Measurements from ENCODE around the gene GFM2. TPM values are rescaled to one million over a fixed set of nuclear protein-coding genes. Genes with fewer than 3 reads are reported as not detected.

Gene GFM2
- polyA plus RNA-seq, 1 donor from 2014 or later: 95.3 TPM

- H2AFZ ChIP-seq (ENCODE audit: low read depth, low read length): no peak overlapping the region
Measured at GRCh38 chr5:74725331-74725730, 41.6 kb downstream of the GFM2 start.

GRCh38 chr5:74722271-74722670 lies 44.6 kb downstream of the GFM2 start:
- no peak overlapping the region for H3K4me3 ChIP-seq (ENCODE audit: low read length)
- no peak for TF ChIP-seq EP300 (conservative IDR thresholded peaks at IDR 0.05; ENCODE audit: poor library complexity, severe bottlenecking)
- TF ChIP-seq EZH2 (IDR thresholded peaks at IDR 0.05; ENCODE audit: borderline replicate concordance, insufficient read depth, low read length, poor library complexity, severe bottlenecking): no peak
- no peak for TF ChIP-seq TAF1 (IDR thresholded peaks at IDR 0.05; ENCODE audit: low read depth)
- no peak for TF ChIP-seq POLR2AphosphoS5 (IDR thresholded peaks at IDR 0.05)
- TF ChIP-seq REST (IDR thresholded peaks at IDR 0.05; ENCODE audit: borderline replicate concordance): no peak
- no peak for TF ChIP-seq SMC3 (conservative IDR thresholded peaks at IDR 0.05; ENCODE audit: poor library complexity)
- no peak for TF ChIP-seq RAD21 (conservative IDR thresholded peaks at IDR 0.05)

More at GRCh38 chr5:74725331-74725730, 41.6 kb downstream of the GFM2 start:
- H3K79me2 ChIP-seq (replicated peaks; ENCODE audit: insufficient read depth, low read length): no peaks in the 10 kb centered on the region
- H3K36me3 ChIP-seq (ENCODE audit: insufficient read depth, low read length): no peaks in the 10 kb centered on the region
- H3K9me3 ChIP-seq (ENCODE audit: low read length): no peaks in the 10 kb centered on the region
- H3K4me2 ChIP-seq (ENCODE audit: low read length): no peak overlapping the region
- no peaks in the 10 kb centered on the region for H3K9me2 ChIP-seq (ENCODE audit: insufficient read depth, low read length)
- H3K9ac ChIP-seq (ENCODE audit: low read length): no peak overlapping the region
- TF ChIP-seq CTCF (IDR thresholded peaks at IDR 0.05; ENCODE audit: poor library complexity, severe bottlenecking): no peak
- no peak for TF ChIP-seq POLR2AphosphoS5 (IDR thresholded peaks at IDR 0.05)
- no peak for TF ChIP-seq MXI1 (conservative IDR thresholded peaks at IDR 0.05; ENCODE audit: poor library complexity, severe bottlenecking)
- TF ChIP-seq EP300 (conservative IDR thresholded peaks at IDR 0.05; ENCODE audit: poor library complexity, severe bottlenecking): no peak
- no peak for TF ChIP-seq EZH2 (IDR thresholded peaks at IDR 0.05; ENCODE audit: borderline replicate concordance, insufficient read depth, low read length, poor library complexity, severe bottlenecking)
- TF ChIP-seq RAD21 (conservative IDR thresholded peaks at IDR 0.05): no peak
- no peak for TF ChIP-seq TAF1 (IDR thresholded peaks at IDR 0.05; ENCODE audit: low read depth)
- TF ChIP-seq REST (IDR thresholded peaks at IDR 0.05; ENCODE audit: borderline replicate concordance): no peak
- TF ChIP-seq SMC3 (conservative IDR thresholded peaks at IDR 0.05; ENCODE audit: poor library complexity): no peak
- no peaks in the 10 kb centered on the region for H3K27me3 ChIP-seq (ENCODE audit: insufficient read depth, low read depth, low read length)
- no peaks in the 10 kb centered on the region for H3F3A ChIP-seq (ENCODE audit: insufficient read depth, low read length, poor library complexity, severe bottlenecking)
- no peak overlapping the region for H3K4me3 ChIP-seq (ENCODE audit: low read length)
- H3K27ac ChIP-seq (ENCODE audit: low read length): no peak overlapping the region
- no peaks in the 10 kb centered on the region for H4K20me1 ChIP-seq (ENCODE audit: insufficient read depth)

More at GRCh38 chr5:74722271-74722670, 44.6 kb downstream of the GFM2 start:
- no peak overlapping the region for H3K9ac ChIP-seq (ENCODE audit: low read length)
- no peaks in the 10 kb centered on the region for H3K9me3 ChIP-seq (ENCODE audit: low read length)
- H3K36me3 ChIP-seq (ENCODE audit: insufficient read depth, low read length): no peaks in the 10 kb centered on the region
- no peaks in the 10 kb centered on the region for H3K9me2 ChIP-seq (ENCODE audit: insufficient read depth, low read length)
- H3K27ac ChIP-seq (ENCODE audit: low read length): no peak overlapping the region
- H3K79me2 ChIP-seq (replicated peaks; ENCODE audit: insufficient read depth, low read length): no peaks in the 10 kb centered on the region
- no peaks in the 10 kb centered on the region for H4K20me1 ChIP-seq (ENCODE audit: insufficient read depth)
- no peaks in the 10 kb centered on the region for H3F3A ChIP-seq (ENCODE audit: insufficient read depth, low read length, poor library complexity, severe bottlenecking)
- no peaks in the 10 kb centered on the region for H3K27me3 ChIP-seq (ENCODE audit: insufficient read depth, low read depth, low read length)
- H3K4me2 ChIP-seq (ENCODE audit: low read length): no peak overlapping the region
- H2AFZ ChIP-seq (ENCODE audit: low read depth, low read length): no peak overlapping the region
